GM12865 (cell line): ENCODE data around the gene FAM221A.
A peak's percentile ranks its signal among the peaks of the same experiment; 100 is the strongest.

Experiments used
- DNase-seq: peaks from one replicate; pipeline ENCODE4 v3.0.0; 2010; ENCODE audit warnings: low read depth
- H3K4me3 ChIP-seq: 2 replicates; pipeline ENCODE4 v1.5.1; 2011; ENCODE audit warnings: mild to moderate bottlenecking, low read depth, low read length, control low read depth
- TF ChIP-seq, protein P1 (sequence below): IDR thresholded peaks from 2 replicates; pipeline ENCODE4 v1.5.1; 2011; ENCODE audit warnings: low read length, control low read depth, low read depth, inconsistent platforms; ENCODE audit not compliant: insufficient read depth; ENCODE audit errors: missing control alignments

Gene FAM221A

DNA sequence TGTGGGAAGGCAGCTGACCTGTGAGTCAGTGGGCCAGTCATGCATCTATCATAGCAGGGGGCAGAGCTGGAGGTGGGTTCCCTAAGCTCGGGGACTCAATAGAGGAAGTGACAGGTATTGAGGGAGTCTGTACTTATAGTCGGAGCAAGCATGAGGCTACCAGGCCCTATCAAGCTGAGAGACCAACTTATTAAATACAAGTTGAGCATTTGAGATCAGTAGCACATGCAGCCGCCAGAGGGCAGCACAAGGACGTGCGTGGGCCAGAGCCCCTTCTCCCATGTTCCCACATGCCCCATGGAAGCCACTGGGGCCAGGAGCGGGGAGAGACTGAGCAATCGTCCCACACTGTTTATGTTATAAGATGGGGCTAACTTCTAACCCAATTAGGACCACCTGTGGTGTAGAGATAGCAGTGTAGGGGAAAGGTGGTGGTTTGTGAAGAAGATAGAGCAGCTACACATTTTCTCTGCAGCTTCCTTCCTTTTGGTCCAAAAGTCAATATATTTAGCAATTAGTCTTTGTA, 17.0 kb downstream of the FAM221A start:
- DNase-seq = peak; percentile 74
- H3K4me3 ChIP-seq = no peak overlapping the region
- TF ChIP-seq, protein P1, sequence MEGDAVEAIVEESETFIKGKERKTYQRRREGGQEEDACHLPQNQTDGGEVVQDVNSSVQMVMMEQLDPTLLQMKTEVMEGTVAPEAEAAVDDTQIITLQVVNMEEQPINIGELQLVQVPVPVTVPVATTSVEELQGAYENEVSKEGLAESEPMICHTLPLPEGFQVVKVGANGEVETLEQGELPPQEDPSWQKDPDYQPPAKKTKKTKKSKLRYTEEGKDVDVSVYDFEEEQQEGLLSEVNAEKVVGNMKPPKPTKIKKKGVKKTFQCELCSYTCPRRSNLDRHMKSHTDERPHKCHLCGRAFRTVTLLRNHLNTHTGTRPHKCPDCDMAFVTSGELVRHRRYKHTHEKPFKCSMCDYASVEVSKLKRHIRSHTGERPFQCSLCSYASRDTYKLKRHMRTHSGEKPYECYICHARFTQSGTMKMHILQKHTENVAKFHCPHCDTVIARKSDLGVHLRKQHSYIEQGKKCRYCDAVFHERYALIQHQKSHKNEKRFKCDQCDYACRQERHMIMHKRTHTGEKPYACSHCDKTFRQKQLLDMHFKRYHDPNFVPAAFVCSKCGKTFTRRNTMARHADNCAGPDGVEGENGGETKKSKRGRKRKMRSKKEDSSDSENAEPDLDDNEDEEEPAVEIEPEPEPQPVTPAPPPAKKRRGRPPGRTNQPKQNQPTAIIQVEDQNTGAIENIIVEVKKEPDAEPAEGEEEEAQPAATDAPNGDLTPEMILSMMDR = peak; percentile 75

- H3K4me3 ChIP-seq = no peak overlapping the region
- TF ChIP-seq, protein P1 = no peak
These were observed 18.8 kb downstream of the FAM221A start for GRCh38 chr7:23698822-23699221.

DNA sequence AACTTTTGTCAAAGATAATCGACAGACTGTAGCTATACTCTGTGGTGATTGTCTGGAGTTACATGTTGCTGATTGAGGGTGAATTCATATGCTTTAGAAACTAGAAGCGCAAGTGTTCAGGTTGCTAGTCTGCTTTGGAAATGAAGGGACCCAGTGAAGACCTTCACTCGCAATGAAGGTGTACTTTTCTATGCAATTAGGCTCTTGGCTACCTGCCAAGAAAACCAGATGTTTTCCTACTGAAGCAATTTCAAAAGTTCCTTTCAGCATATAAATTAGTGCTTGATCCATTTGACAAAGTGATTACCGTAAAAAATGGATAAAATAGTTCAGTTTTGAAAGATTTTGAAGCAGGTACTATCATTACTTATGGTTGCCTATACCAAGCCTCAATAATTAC, 20.0 kb downstream of the FAM221A start:
- H3K4me3 ChIP-seq = no peak overlapping the region
- TF ChIP-seq, protein P1 = no peak
- no peak for DNase-seq

More at GRCh38 chr7:23698822-23699221, 18.8 kb downstream of the FAM221A start:
- DNase-seq = no peak

GRCh38 chr7:23709081-23709750, 29.2 kb downstream of the FAM221A start:
- no peak overlapping the region for H3K4me3 ChIP-seq
- no peak for DNase-seq
- TF ChIP-seq, protein P1 = no peak

GRCh38 chr7:23710000-23710399, 30.0 kb downstream of the FAM221A start, which contains the start of gene STK31:
TSS of gene STK31 (plus strand) at chr7:23710219. CDS start at chr7:23710286, 67 bp downstream.
- TF ChIP-seq, protein P1 = no peak
- DNase-seq = no peak
- H3K4me3 ChIP-seq = no peak within 1 kb of the TSS

- TF ChIP-seq, protein P1 = peak; percentile 34
- H3K4me3 ChIP-seq = no peak overlapping the region
- peak; percentile 49 for DNase-seq
These were observed 32.6 kb downstream of the FAM221A start for GRCh38 chr7:23712368-23713284.
